ENCODE measurements around the gene AGBL4.

AGBL4 gene

GRCh38 chr1:48873944-48874343, 1149.8 kb downstream of the AGBL4 start:
- DNase-seq, result no peak

GRCh38 chr1:48870596-48870995, 1153.2 kb downstream of the AGBL4 start:
- no peak for DNase-seq

GRCh38 chr1:48869116-48869893, 1154.4 kb downstream of the AGBL4 start:
- DNase-seq, result no peak

- no peak for DNase-seq
Observed at GRCh38 chr1:48864913-48865312, 1158.8 kb downstream of the AGBL4 start.

GRCh38 chr1:48859456-48859855, 1164.3 kb downstream of the AGBL4 start:
- DNase-seq, result no peak

- DNase-seq, result no peak
Observed at GRCh38 chr1:48858200-48858920, 1165.4 kb downstream of the AGBL4 start.

GRCh38 chr1:48853006-48853405, 1170.7 kb downstream of the AGBL4 start:
- no peak for DNase-seq

GRCh38 chr1:48851638-48852037, 1172.1 kb downstream of the AGBL4 start:
- no peak for DNase-seq

- DNase-seq, result no peak
Observed at GRCh38 chr1:48848035-48848434, 1175.7 kb downstream of the AGBL4 start.

GRCh38 chr1:48846441-48846840, 1177.3 kb downstream of the AGBL4 start:
- DNase-seq, result no peak

GRCh38 chr1:48844187-48844586, 1179.6 kb downstream of the AGBL4 start:
- no peak for DNase-seq

- DNase-seq, result no peak
Observed at GRCh38 chr1:48841966-48842365, 1181.8 kb downstream of the AGBL4 start.

GRCh38 chr1:48841461-48841860, 1182.3 kb downstream of the AGBL4 start:
- DNase-seq, result no peak

- no peak for DNase-seq
Observed at GRCh38 chr1:48831120-48831978, 1192.4 kb downstream of the AGBL4 start.

GRCh38 chr1:48830715-48831114, 1193.0 kb downstream of the AGBL4 start:
- DNase-seq, result no peak

GRCh38 chr1:48829446-48829845, 1194.3 kb downstream of the AGBL4 start:
- DNase-seq, result no peak

GRCh38 chr1:48823168-48823567, 1200.6 kb downstream of the AGBL4 start:
- DNase-seq, result no peak

- DNase-seq, result no peak
Observed at GRCh38 chr1:48820491-48820890, 1203.3 kb downstream of the AGBL4 start.

GRCh38 chr1:48817505-48818114, 1206.1 kb downstream of the AGBL4 start:
- peak; percentile 41 for DNase-seq

- DNase-seq, result no peak
Observed at GRCh38 chr1:48810740-48811139, 1213.0 kb downstream of the AGBL4 start.

GRCh38 chr1:48808496-48808895, 1215.3 kb downstream of the AGBL4 start:
- no peak for DNase-seq

GRCh38 chr1:48807554-48808260, 1216.0 kb downstream of the AGBL4 start:
- no peak for DNase-seq
